Measurements from ENCODE around the gene DNM3. TPM values are rescaled to one million over a fixed set of nuclear protein-coding genes. Genes with fewer than 3 reads are reported as not detected.
A peak's percentile ranks its signal among the peaks of the same experiment; 100 is the strongest.
"Not testable (repeated sequence)": the region's sequence is repeated elsewhere in the genome, so short reads cannot be mapped to it uniquely, and the experiment has no call there.

DNM3 gene
- total RNA-seq, 2 donors from 2014 or later: 1.7 to 2.3 TPM

GRCh38 chr1:172043900-172044299 lies 202.6 kb downstream of the DNM3 start:
- ATAC-seq: no peak
- intact Hi-C loops (cut with DNase I, micrococcal nuclease): no loop called here
- DNase-seq: no peak

GRCh38 chr1:172051898-172052297 lies 210.6 kb downstream of the DNM3 start:
- intact Hi-C loops (cut with DNase I, micrococcal nuclease): no loop called here
- no peak for DNase-seq
- ATAC-seq: no peak

- ATAC-seq (no peak), DNase-seq (no peak)
- intact Hi-C loops (cut with DNase I, micrococcal nuclease): no loop called here
These were observed 212.9 kb downstream of the DNM3 start for GRCh38 chr1:172054172-172054571.

DNA sequence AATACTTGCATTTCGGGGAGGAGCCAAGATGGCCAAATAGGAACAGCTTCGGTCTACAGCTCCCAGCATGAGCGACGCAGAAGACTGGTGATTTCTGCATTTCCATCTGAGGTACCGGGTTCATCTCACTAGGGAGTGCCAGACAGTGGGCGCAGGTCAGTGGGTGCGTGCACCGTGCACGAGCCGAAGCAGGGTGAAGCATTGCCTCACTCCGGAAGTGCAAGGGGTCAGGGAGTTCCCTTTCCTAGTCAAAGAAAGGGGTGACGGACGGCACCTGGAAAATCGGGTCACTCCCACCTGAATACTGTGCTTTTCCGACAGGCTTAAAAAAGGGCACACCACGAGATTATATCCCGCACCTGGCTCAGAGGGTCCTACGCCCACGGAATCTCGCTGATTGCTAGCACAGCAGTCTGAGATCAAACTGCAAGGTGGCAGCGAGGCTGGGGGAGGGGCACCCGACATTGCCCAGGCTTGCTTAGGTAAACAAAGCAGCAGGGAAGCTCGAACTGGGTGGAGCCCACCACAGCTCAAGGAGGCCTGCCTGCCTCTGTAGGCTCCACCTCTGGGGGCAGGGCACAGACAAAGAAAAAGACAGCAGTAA lies 214.6 kb downstream of the DNM3 start:
- intact Hi-C loops (cut with DNase I, micrococcal nuclease); ATAC-seq; DNase-seq: not testable (repeated sequence)

DNA sequence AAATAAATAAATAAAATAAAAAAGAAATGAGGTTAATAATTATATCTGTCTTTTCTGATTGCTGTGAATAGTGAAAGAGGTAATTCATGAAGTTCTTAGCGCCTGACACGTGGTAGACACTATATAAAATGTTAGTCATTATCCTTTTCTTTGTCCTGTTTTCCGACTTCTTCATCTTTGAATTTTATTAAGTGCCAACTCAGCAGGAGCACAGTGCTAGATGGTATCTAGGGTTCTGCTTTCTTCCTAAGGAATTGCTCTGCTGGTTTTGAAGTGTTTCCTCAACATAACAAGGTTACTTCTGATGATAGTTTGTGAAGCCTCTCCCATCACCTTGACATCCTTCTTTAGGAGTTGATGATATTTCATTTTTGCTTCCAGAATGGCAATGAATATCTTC lies 227.0 kb downstream of the DNM3 start:
- DNase-seq: no peak
- no peak for ATAC-seq
- intact Hi-C loops (cut with DNase I, micrococcal nuclease): no loop called here

- no peak for ATAC-seq
- intact Hi-C loops (cut with DNase I, micrococcal nuclease): no loop called here
- no peak for DNase-seq
These were observed 227.8 kb downstream of the DNM3 start for GRCh38 chr1:172069051-172069450.

DNA sequence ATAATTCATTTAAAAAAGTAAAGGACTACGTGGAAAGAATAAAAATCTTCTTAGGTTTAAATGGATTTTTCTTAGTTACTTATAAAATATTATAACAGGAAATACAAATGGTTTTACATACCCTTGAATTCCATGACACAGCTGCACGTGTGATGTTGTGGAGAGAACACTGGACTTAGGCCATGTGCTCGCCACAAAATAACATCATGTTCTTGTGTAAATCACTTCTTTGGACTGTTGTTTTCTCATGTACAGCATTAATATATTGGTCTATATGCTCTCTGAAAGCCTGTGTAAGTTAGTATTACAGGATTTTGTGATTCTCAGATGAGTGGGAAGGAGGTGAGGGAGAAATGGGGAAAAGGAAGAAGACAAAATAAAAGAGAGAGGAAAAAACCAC lies 228.2 kb downstream of the DNM3 start:
- intact Hi-C loops (cut with DNase I, micrococcal nuclease): no loop called here
- ATAC-seq (no peak), DNase-seq (no peak)

DNA sequence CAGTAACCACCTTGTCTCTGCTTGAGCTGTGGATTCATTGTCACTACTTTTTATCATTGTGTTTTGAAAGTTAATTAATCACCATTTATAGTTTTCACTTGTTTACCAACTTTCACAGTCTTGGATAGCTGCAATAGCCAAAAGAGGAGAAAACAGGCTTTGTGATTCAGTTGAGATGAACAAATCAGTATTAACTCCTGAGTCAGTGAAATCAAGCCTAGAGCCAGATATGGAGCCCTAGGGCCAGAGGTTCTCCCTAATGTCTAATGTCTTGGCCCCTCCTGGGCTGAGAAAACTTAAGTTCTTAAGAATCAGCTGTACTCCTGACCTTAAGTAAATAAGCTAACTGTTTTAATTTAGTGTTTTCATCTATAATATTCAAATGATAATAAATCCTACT lies 228.8 kb downstream of the DNM3 start:
- DNase-seq: no peak
- no peak for ATAC-seq
- intact Hi-C loops (cut with DNase I, micrococcal nuclease): no loop called here

GRCh38 chr1:172071746-172072145 lies 230.4 kb downstream of the DNM3 start:
- ATAC-seq (no peak), DNase-seq (no peak)
- intact Hi-C loops (cut with DNase I, micrococcal nuclease): no loop called here

DNA sequence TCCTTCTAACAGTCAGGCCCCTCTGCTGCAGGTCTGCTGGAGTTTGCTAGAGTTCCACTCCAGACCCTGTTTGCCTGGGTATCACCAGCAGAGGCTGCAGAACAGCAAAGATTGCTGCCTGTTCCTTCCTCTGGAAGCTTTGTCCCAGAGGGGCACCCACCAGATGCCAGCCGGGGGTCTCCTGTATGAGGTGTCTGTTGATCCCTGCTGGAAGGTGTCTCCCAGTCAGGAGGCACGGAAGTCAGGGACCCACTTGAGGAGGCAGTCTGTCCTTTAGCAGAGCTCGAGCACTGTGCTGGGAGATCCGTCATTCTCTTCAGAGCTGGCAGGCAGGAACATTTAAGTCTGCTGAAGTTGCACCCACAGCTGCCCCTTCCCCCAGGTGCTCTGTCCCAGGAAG lies 238.6 kb downstream of the DNM3 start:
- not testable (repeated sequence) for ATAC-seq, DNase-seq
- intact Hi-C loops (cut with DNase I, micrococcal nuclease): loop anchor here in 1 of 2 donors (10.0 kb wide), 1 partner anchor 315 kb away; no protein-coding TSS in a partner anchor

- ATAC-seq (no peak), DNase-seq (no peak)
- intact Hi-C loops (cut with DNase I, micrococcal nuclease): loop anchor here in 1 of 2 donors (10.0 kb wide), 1 partner anchor 312 kb away; no protein-coding TSS in a partner anchor
These were observed 241.9 kb downstream of the DNM3 start for GRCh38 chr1:172083191-172083590.

DNA sequence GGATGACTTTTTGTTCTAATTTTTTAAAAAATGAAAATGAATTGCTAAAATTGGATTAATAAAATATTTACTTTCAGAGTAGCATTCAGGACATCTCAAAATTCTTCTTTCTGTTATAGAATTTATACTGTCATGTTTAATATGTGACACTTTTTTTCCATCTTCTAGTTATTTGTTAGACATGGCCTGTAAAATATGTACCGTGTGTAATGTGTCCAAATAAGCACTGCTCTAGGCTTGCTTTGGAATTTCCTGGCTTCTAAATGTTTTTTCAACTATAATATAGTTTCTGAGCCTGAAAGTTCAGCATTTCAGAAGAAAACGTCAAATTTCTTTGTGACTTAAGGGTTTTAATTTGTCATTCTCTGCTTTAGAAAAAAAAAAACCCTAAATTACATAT lies 243.6 kb downstream of the DNM3 start:
- ATAC-seq (no peak), DNase-seq (no peak)
- intact Hi-C loops (cut with DNase I, micrococcal nuclease): loop anchor here in 1 of 2 donors (10.0 kb wide), 1 partner anchor 310 kb away; no protein-coding TSS in a partner anchor

GRCh38 chr1:172085317-172085716 lies 244.0 kb downstream of the DNM3 start:
- no peak for DNase-seq
- no peak for ATAC-seq
- intact Hi-C loops (cut with DNase I, micrococcal nuclease): loop anchor here in 1 of 2 donors (10.0 kb wide), 1 partner anchor 309 kb away; no protein-coding TSS in a partner anchor

GRCh38 chr1:172086137-172086536 lies 244.8 kb downstream of the DNM3 start:
- DNase-seq: no peak
- ATAC-seq: no peak
- intact Hi-C loops (cut with DNase I, micrococcal nuclease): loop anchor here in 1 of 2 donors (10.0 kb wide), 1 partner anchor 309 kb away; no protein-coding TSS in a partner anchor

GRCh38 chr1:172088256-172088655 lies 247.0 kb downstream of the DNM3 start:
- no peak for DNase-seq

GRCh38 chr1:172089768-172090510 lies 248.6 kb downstream of the DNM3 start:
- peak; percentile 100 for ATAC-seq
- intact Hi-C loops (cut with DNase I, micrococcal nuclease): loop anchor here in 1 of 2 donors (10.0 kb wide), 1 partner anchor 305 kb away; no protein-coding TSS in a partner anchor
- peak; percentile 60 to 85 for DNase-seq

More at GRCh38 chr1:172088256-172088655, 247.0 kb downstream of the DNM3 start:
- intact Hi-C loops (cut with DNase I, micrococcal nuclease): loop anchor here in 1 of 2 donors (10.0 kb wide), 1 partner anchor 307 kb away; no protein-coding TSS in a partner anchor
- ATAC-seq: no peak

DNA sequence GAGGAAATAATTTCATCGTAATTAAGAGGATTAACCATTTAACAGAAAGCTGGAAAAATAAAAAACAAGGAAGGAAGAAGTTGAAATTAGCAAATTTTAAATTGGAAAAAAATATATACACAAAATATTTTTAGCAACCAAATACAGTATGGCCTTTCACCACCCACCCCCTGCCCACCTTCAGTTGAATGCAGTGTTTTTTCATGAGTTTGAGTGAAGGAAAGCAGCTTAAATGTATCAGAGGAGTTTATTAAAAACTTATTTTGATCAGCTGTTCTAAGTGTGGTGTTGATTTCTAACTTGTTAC lies 249.2 kb downstream of the DNM3 start:
- DNase-seq: no peak
- intact Hi-C loops (cut with DNase I, micrococcal nuclease): no loop called here
- no peak for ATAC-seq

DNA sequence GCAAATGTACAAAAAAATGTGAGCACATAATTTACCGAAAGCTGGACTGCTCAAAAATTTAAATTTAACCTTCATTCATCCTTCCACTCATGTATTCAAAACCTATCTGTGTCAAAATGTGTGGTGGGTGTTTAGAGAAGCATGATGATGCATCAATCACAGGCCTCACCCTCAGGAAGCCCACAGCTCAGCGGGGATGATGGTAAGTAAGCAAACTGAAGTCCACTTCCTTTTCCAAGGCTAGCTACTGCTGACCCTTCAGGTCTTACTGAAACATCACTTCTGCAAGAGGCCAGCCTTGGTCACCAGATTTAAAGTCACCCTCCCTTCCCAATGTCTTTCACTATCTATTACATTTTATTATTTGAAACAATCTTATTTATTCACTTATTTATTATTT lies 254.5 kb downstream of the DNM3 start:
- no peak for DNase-seq
- ATAC-seq: no peak
- intact Hi-C loops (cut with DNase I, micrococcal nuclease): no loop called here

DNA sequence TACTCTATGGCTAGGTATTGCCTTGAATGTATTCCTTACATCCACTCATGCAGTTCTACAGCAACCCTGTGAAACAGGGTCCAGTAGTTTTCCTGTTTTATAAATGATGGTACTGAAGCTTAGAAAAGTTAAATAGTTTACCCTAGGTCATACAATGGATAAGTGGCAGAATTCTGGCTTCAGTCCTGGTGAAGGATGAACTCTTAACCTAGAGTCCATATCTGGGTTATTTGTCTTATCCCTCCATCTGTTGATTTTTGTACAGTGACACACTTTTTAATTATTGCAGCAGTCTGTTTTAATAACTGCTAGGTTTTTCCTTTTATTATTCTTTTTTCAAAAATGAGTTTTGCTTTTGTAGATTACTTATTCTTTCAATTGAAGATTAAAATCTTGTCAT lies 263.9 kb downstream of the DNM3 start:
- intact Hi-C loops (cut with DNase I, micrococcal nuclease): no loop called here
- ATAC-seq (no peak), DNase-seq (no peak)

DNA sequence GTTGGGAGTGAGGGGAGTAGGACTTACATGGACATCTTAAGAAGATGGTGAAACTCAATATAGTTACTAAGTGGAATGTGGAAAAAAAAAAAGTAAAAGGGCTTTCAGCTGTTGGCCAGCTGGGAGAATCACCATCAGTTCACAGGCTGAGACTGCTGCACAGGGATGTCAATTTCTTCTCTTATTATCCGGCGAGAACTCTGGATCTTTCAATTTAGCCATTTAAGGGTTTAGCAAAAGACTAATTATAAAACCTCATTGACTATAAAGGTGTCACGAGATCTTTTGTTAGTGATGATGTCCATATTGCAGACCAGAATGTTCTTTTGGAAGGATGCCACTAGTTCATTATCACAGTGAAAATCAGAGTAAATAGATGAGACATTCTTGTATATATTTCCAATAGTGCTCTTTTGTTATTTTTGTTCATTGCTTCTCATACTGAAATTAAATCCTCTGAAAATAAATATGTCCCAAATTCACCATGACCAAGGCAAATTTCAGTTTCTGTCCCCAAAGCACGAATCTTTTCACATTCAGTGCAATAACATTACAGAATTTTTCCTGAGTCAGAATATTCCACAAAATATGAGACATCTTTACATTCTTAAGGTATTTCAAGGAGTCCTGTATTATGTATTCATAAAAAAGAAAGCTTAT lies 266.1 kb downstream of the DNM3 start:
- ATAC-seq (no peak), DNase-seq (no peak)
- intact Hi-C loops (cut with DNase I, micrococcal nuclease): no loop called here

All from left colon (tissue), 2 donors.